Loucy (cell line): ENCODE data around the gene DIPK1A.

ENCODE experiments used
- H2AFZ ChIP-seq: fragments of 200-600 bp; sonication (generic); 2 replicates; pipeline ENCODE4 v1.6.0; 2016; ENCODE audit warnings: antibody characterized with exemption, mild to moderate bottlenecking, low read length, moderate library complexity
- H3F3A ChIP-seq: fragments of 200-600 bp; 2 replicates; pipeline ENCODE4 v1.6.0; 2016; ENCODE audit warnings: antibody characterized with exemption, low read depth, mild to moderate bottlenecking
- H3K27me3 ChIP-seq: fragments of 200-600 bp; sonication (generic); 2 replicates; pipeline ENCODE4 v1.6.1; 2014; ENCODE audit warnings: low read length, mild to moderate bottlenecking; ENCODE audit not compliant: insufficient read depth, poor library complexity, severe bottlenecking
- H3K36me3 ChIP-seq: fragments of 200-600 bp; sonication (generic); 2 replicates; pipeline ENCODE4 v1.6.1; 2016; ENCODE audit warnings: low read length; ENCODE audit not compliant: insufficient read depth
- H3K4me1 ChIP-seq: fragments of 200-600 bp; sonication (generic); 2 replicates; pipeline ENCODE4 v1.5.1; 2014; ENCODE audit warnings: low read length, mild to moderate bottlenecking; ENCODE audit not compliant: insufficient read depth, poor library complexity, severe bottlenecking
- H3K4me2 ChIP-seq: fragments of 200-600 bp; sonication (generic); 2 replicates; pipeline ENCODE4 v1.6.0; 2014; ENCODE audit warnings: antibody characterized with exemption, low read length, low read depth, mild to moderate bottlenecking; ENCODE audit not compliant: poor library complexity, severe bottlenecking
- H3K4me3 ChIP-seq: fragments of 200-600 bp; sonication (generic); 2 replicates; pipeline ENCODE4 v1.5.1; 2014; ENCODE audit warnings: low read length, mild to moderate bottlenecking, mixed read lengths; ENCODE audit not compliant: poor library complexity, severe bottlenecking
- H3K79me2 ChIP-seq: fragments of 200-600 bp; sonication (generic); 2 replicates; pipeline ENCODE4 v1.6.1; 2014; ENCODE audit warnings: low read length; ENCODE audit not compliant: insufficient read depth
- H3K9ac ChIP-seq: fragments of 200-600 bp; sonication (generic); 2 replicates; pipeline ENCODE4 v1.6.0; 2014; ENCODE audit warnings: mild to moderate bottlenecking, low read depth, low read length, moderate library complexity; ENCODE audit not compliant: poor library complexity, severe bottlenecking
- H3K9me2 ChIP-seq: fragments of 200-600 bp; sonication (generic); replicated peaks from 2 replicates; pipeline ENCODE4 v1.6.1; 2016; ENCODE audit warnings: low read depth, low read length, mixed read lengths
- H3K9me3 ChIP-seq: fragments of 200-600 bp; sonication (generic); 2 replicates; pipeline ENCODE4 v1.6.1; 2014; ENCODE audit warnings: mild to moderate bottlenecking, antibody characterized with exemption, low read length, low read depth; ENCODE audit not compliant: insufficient read depth
- H4K20me1 ChIP-seq: fragments of 200-600 bp; sonication (generic); 2 replicates; pipeline ENCODE4 v1.6.0; 2014; ENCODE audit warnings: antibody characterized with exemption, low read length, mild to moderate bottlenecking; ENCODE audit not compliant: insufficient read depth, poor library complexity, severe bottlenecking
- CTCF ChIP-seq: fragments of 200-600 bp; sonication (generic); conservative IDR thresholded peaks from 2 replicates; pipeline ENCODE4 v1.5.1; 2014; ENCODE audit warnings: mild to moderate bottlenecking, antibody characterized with exemption, low read length
- EZH2phosphoT487 ChIP-seq: fragments of 200-600 bp; IDR thresholded peaks from 2 replicates; pipeline ENCODE4 v1.6.1; 2018; ENCODE audit warnings: antibody characterized with exemption, mild to moderate bottlenecking, moderate library complexity, borderline replicate concordance

The DIPK1A gene

GRCh38 chr1:92877081-92877711, 84.1 kb downstream of the DIPK1A start:
- Histone ChIP-seq H3K9me2 (no peaks in the 10 kb centered on the region), H3F3A (no peaks in the 10 kb centered on the region), H3K9ac (no peak overlapping the region), H4K20me1 (no peaks in the 10 kb centered on the region), H3K9me3 (peaks cover 7% of the 10 kb centered on the region; the same call in 1 of the 2 replicates), H3K4me1 (peaks cover 12% of the 10 kb centered on the region), H3K27me3 (no peaks in the 10 kb centered on the region), H3K4me2 (no peak overlapping the region), H2AFZ (no peak overlapping the region), H3K4me3 (no peak overlapping the region), H3K36me3 (peaks cover 14% of the 10 kb centered on the region), H3K79me2 (no peaks in the 10 kb centered on the region)
- TF ChIP-seq CTCF, result no peak
- TF ChIP-seq EZH2phosphoT487, result no peak

GRCh38 chr1:92876351-92876750, 84.9 kb downstream of the DIPK1A start:
- Histone ChIP-seq H3K4me2 (no peak overlapping the region), H3K79me2 (no peaks in the 10 kb centered on the region), H3K9me3 (peaks cover 7% of the 10 kb centered on the region; the same call in 1 of the 2 replicates), H4K20me1 (no peaks in the 10 kb centered on the region), H3K27me3 (no peaks in the 10 kb centered on the region), H3F3A (no peaks in the 10 kb centered on the region), H3K9ac (no peak overlapping the region), H2AFZ (no peak overlapping the region), H3K4me3 (no peak overlapping the region), H3K4me1 (peaks cover 12% of the 10 kb centered on the region), H3K36me3 (peaks cover 14% of the 10 kb centered on the region), H3K9me2 (no peaks in the 10 kb centered on the region)
- TF ChIP-seq EZH2phosphoT487 (no peak), CTCF (no peak)

- H3F3A ChIP-seq, result no peaks in the 10 kb centered on the region
- H3K9me3 ChIP-seq, result peaks cover 7% of the 10 kb centered on the region; the same call in 1 of the 2 replicates
- H3K36me3 ChIP-seq, result peaks cover 14% of the 10 kb centered on the region
- no peak overlapping the region for H2AFZ ChIP-seq
- no peaks in the 10 kb centered on the region for H3K27me3 ChIP-seq
- H3K9ac ChIP-seq, result no peak overlapping the region
- no peak overlapping the region for H3K4me3 ChIP-seq
- H3K79me2 ChIP-seq, result no peaks in the 10 kb centered on the region
- H3K4me1 ChIP-seq, result peaks cover 12% of the 10 kb centered on the region
- H4K20me1 ChIP-seq, result no peaks in the 10 kb centered on the region
- no peak overlapping the region for H3K4me2 ChIP-seq
- no peak for TF ChIP-seq CTCF
- TF ChIP-seq EZH2phosphoT487, result no peak
- H3K9me2 ChIP-seq, result no peaks in the 10 kb centered on the region
These were observed 86.3 kb downstream of the DIPK1A start for GRCh38 chr1:92874987-92875386.
